ENCODE measurements around the gene GLP2R. TPM values are rescaled to one million over a fixed set of nuclear protein-coding genes. Genes with fewer than 3 reads are reported as not detected.
A peak's percentile ranks its signal among the peaks of the same experiment; 100 is the strongest.
"Not testable (repeated sequence)": the region's sequence is repeated elsewhere in the genome, so short reads cannot be mapped to it uniquely, and the experiment has no call there.

The GLP2R gene
- 0.03 TPM in 1 of 2 replicates, not detected in the other for total RNA-seq (2014; rRNA removed; shearing (Covaris generic))

GRCh38 chr17:9825641-9826150 lies at the start of gene GLP2R:
Gene GLP2R, plus strand, starts transcription at chr17:9825924. Its CDS starts 140 bp downstream, at chr17:9826064.
- no peak for DNase-seq (ENCODE audit: low spot score)

- no peak for DNase-seq (ENCODE audit: low spot score)
Measured at GRCh38 chr17:9776911-9777310, 48.8 kb upstream of the GLP2R start.

- DNase-seq (ENCODE audit: low spot score), result no peak
Measured at GRCh38 chr17:9780552-9780951, 45.2 kb upstream of the GLP2R start.

- DNase-seq (ENCODE audit: low spot score), result no peak
Measured at GRCh38 chr17:9783050-9783449, 42.7 kb upstream of the GLP2R start.

GRCh38 chr17:9783465-9783864 lies 42.3 kb upstream of the GLP2R start:
- DNase-seq (ENCODE audit: low spot score), result not testable (repeated sequence)

GRCh38 chr17:9784544-9784943 lies 41.2 kb upstream of the GLP2R start:
- DNase-seq (ENCODE audit: low spot score), result no peak

GRCh38 chr17:9788601-9789000 lies 37.1 kb upstream of the GLP2R start:
- no peak for DNase-seq (ENCODE audit: low spot score)

GRCh38 chr17:9790316-9790715 lies 35.4 kb upstream of the GLP2R start:
- DNase-seq (ENCODE audit: low spot score), result no peak

GRCh38 chr17:9790889-9791876 lies 34.5 kb upstream of the GLP2R start, which contains the start of gene DHRS7C:
Gene DHRS7C, minus strand, starts transcription at chr17:9791592. Its CDS starts 308 bp downstream, at chr17:9791284.
- DNase-seq (ENCODE audit: low spot score), result no peak

- no peak for DNase-seq (ENCODE audit: low spot score)
Measured at GRCh38 chr17:9792181-9792840, 33.4 kb upstream of the GLP2R start.

- DNase-seq (ENCODE audit: low spot score), result no peak
Measured at GRCh38 chr17:9798008-9798407, 27.7 kb upstream of the GLP2R start.

GRCh38 chr17:9798724-9799123 lies 27.0 kb upstream of the GLP2R start:
- no peak for DNase-seq (ENCODE audit: low spot score)

GRCh38 chr17:9801505-9801904 lies 24.2 kb upstream of the GLP2R start:
- DNase-seq (ENCODE audit: low spot score), result no peak

- DNase-seq (ENCODE audit: low spot score), result peak; percentile 33
Measured at GRCh38 chr17:9802294-9802693, 23.4 kb upstream of the GLP2R start.

GRCh38 chr17:9802697-9803096 lies 23.0 kb upstream of the GLP2R start:
- peak; percentile 18 for DNase-seq (ENCODE audit: low spot score)

GRCh38 chr17:9805769-9806168 lies 20.0 kb upstream of the GLP2R start:
- no peak for DNase-seq (ENCODE audit: low spot score)

- no peak for DNase-seq (ENCODE audit: low spot score)
Measured at GRCh38 chr17:9806699-9807098, 19.0 kb upstream of the GLP2R start.

GRCh38 chr17:9809409-9809808 lies 16.3 kb upstream of the GLP2R start:
- no peak for DNase-seq (ENCODE audit: low spot score)

- DNase-seq (ENCODE audit: low spot score), result no peak
Measured at GRCh38 chr17:9810100-9810949, 15.4 kb upstream of the GLP2R start.

- DNase-seq (ENCODE audit: low spot score), result no peak
Measured at GRCh38 chr17:9811086-9811485, 14.6 kb upstream of the GLP2R start.

GRCh38 chr17:9811537-9811936 lies 14.2 kb upstream of the GLP2R start:
- no peak for DNase-seq (ENCODE audit: low spot score)

Measured in HT-29 (cell line).